Measurements from ENCODE around the gene FRK. TPM values are rescaled to one million over a fixed set of nuclear protein-coding genes. Genes with fewer than 3 reads are reported as not detected.

Gene FRK
- total RNA-seq, 4 donors from 2014 or later = 0.59 to 3.2 (median 2.0) TPM

- no peak for DNase-seq (ENCODE audit: low spot score in 2 of 2)
- intact Hi-C loops (cut with DNase I; ENCODE audit: low total_unique reads) = no loop called here
- 27 to 44% methylated on average over 13 of the region's 13 CpGs for WGBS, 2 donors
- TF ChIP-seq CTCF (IDR thresholded peaks at IDR 0.05) = no peak
- no peak for TF ChIP-seq POLR2A (IDR thresholded peaks at IDR 0.05)
- peak overlapping the region; percentile 5 for H3K4me3 ChIP-seq (ENCODE audit: low read depth, poor library complexity, severe bottlenecking)
Observed at GRCh38 chr6:116059713-116060571, 749 bp downstream of the FRK start.

DNA sequence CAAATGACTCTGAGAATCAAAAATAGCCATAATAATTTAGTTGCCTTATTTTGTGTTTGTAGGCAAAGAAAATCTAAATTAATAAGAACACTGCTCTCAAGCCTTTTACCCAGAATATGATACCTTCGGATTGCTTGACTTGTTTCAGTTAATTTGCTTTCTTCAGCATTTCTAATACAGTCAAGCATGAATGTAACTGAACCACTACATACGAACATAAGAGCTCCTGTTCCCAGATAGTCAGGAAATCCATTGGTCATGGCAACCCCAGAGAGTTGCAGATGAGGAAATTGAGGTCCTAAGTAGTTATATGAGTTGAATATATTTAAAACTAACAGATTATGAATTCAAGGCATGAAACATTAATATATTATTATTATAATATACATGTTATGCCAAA lies 2.9 kb downstream of the FRK start:
- TF ChIP-seq CTCF (IDR thresholded peaks at IDR 0.05) (no peak), POLR2A (IDR thresholded peaks at IDR 0.05) (no peak)
- intact Hi-C loops (cut with DNase I; ENCODE audit: low total_unique reads) = no loop called here
- no peak overlapping the region for H3K4me3 ChIP-seq (ENCODE audit: low read depth, poor library complexity, severe bottlenecking)
- no peak for DNase-seq (ENCODE audit: low spot score in 2 of 2)
- WGBS, 2 donors = 65 to 73% methylated on average over 2 of the region's 2 CpGs

GRCh38 chr6:116055513-116055912 lies 5.2 kb downstream of the FRK start:
- intact Hi-C loops (cut with DNase I; ENCODE audit: low total_unique reads) = no loop called here
- TF ChIP-seq POLR2A (IDR thresholded peaks at IDR 0.05) (no peak), CTCF (IDR thresholded peaks at IDR 0.05) (no peak)
- DNase-seq (ENCODE audit: low spot score in 2 of 2) = no peak
- no peak overlapping the region for H3K4me3 ChIP-seq (ENCODE audit: low read depth, poor library complexity, severe bottlenecking)
- WGBS, 2 donors = 82 to 86% methylated on average over 1 of the region's 1 CpG

DNA sequence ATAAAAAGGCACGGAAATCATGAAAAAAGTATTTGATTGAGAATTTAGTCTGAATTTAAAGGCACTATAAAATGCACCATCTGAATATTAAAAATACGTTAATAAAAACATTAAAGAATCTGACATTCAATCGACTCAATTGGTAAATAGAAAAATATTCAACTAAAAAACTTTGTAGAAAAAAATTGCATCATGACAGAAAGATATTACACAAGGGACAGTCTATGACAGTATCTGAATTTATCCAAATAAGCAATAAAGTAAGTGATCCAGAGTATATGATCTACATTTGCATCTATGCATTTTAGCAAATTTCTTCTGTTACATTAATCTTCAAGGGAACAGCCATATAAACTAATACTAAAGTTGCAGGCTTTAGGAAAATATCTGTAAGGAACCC lies 9.4 kb downstream of the FRK start:
- TF ChIP-seq CTCF (IDR thresholded peaks at IDR 0.05) (no peak), POLR2A (IDR thresholded peaks at IDR 0.05) (no peak)
- no peak overlapping the region for H3K4me3 ChIP-seq (ENCODE audit: low read depth, poor library complexity, severe bottlenecking)
- 96 to 97% methylated on average over 3 of the region's 3 CpGs for WGBS, 2 donors
- DNase-seq (ENCODE audit: low spot score in 2 of 2) = no peak
- intact Hi-C loops (cut with DNase I; ENCODE audit: low total_unique reads) = no loop called here

GRCh38 chr6:116050737-116051136 lies 10.0 kb downstream of the FRK start:
- no peak for DNase-seq (ENCODE audit: low spot score in 2 of 2)
- no peak for TF ChIP-seq POLR2A (IDR thresholded peaks at IDR 0.05)
- no peak overlapping the region for H3K4me3 ChIP-seq (ENCODE audit: low read depth, poor library complexity, severe bottlenecking)
- 85 to 92% methylated on average over 1 of the region's 1 CpG for WGBS, 2 donors
- intact Hi-C loops (cut with DNase I; ENCODE audit: low total_unique reads) = no loop called here

DNA sequence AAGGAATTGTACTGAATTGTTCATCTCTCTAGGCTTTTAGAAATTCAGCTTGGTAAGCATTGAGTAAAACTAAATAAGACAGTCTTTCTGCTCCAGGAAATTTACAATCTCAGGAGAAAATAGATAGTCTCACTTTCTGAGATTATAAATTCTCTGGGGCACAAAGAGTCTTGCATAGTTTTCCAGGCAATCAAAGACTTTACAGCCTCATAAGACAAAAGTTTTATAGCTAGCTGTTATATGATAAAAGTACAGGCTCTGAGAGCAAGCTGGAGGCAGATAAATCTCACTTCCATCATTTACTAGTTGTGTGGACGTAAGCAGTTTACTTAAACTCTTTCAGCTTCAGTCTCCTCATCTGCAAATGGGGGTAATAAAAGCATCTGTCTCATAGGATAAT lies 11.4 kb downstream of the FRK start:
- DNase-seq (ENCODE audit: low spot score in 2 of 2) = no peak
- H3K4me3 ChIP-seq (ENCODE audit: low read depth, poor library complexity, severe bottlenecking) = no peak overlapping the region
- intact Hi-C loops (cut with DNase I; ENCODE audit: low total_unique reads) = no loop called here
- WGBS, 2 donors = 88 to 95% methylated on average over 1 of the region's 1 CpG
- TF ChIP-seq CTCF (IDR thresholded peaks at IDR 0.05) (no peak), POLR2A (IDR thresholded peaks at IDR 0.05) (no peak)

Measured in lower leg skin (tissue), 4 donors.